Left lung (tissue), 10 donors: ENCODE results near the gene SLC6A12. TPM values are rescaled to one million over a fixed set of nuclear protein-coding genes. Genes with fewer than 3 reads are reported as not detected.

Experiments
- ATAC-seq: fragments of 200-7000 bp; cut with Tn5 transposase; one replicate; pipeline ENCODE4 v1.9.1; 2020; ENCODE audit warnings: moderate library complexity
- DNase-seq, 4 donors: peaks; one replicate each; pipeline ENCODE4 v3.0.0-alpha.2; 2013 to 2020
- H3K27ac ChIP-seq, 2 donors: fragments of 200-600 bp; sonication (generic) in 1 of 2; one replicate each; pipeline versions ENCODE4 v1.5.0 to v1.8.0; 2020 to 2021
- H3K27me3 ChIP-seq, 2 donors: fragments of 200-600 bp; sonication (generic) in 1 of 2; one replicate each; pipeline versions ENCODE4 v1.5.0 to v1.8.0; 2020 to 2021
- H3K36me3 ChIP-seq, 2 donors: fragments of 200-600 bp; sonication (generic) in 1 of 2; one replicate each; pipeline versions ENCODE4 v1.5.0 to v1.8.0; 2020 to 2021
- H3K4me1 ChIP-seq, 2 donors: fragments of 200-600 bp; one replicate each; pipeline ENCODE4 v1.8.0; 2021
- H3K4me3 ChIP-seq, 2 donors: fragments of 200-600 bp; sonication (generic) in 1 of 2; one replicate each; pipeline versions ENCODE4 v1.5.0 to v1.8.0; 2020 to 2021; ENCODE audit warnings: mild to moderate bottlenecking in 1 of 2
- H3K9me3 ChIP-seq, 2 donors: fragments of 200-600 bp; sonication (generic) in 1 of 2; one replicate each; pipeline versions ENCODE4 v1.5.0 to v1.8.0; 2020 to 2021
- CTCF ChIP-seq, 2 donors: fragments of 200-600 bp; sonication (generic) in 1 of 2; IDR thresholded peaks; one replicate each; pipeline versions ENCODE4 v1.5.0 to v1.8.0; 2021; ENCODE audit warnings: antibody characterized with exemption in 2 of 2
- intact Hi-C, 2 donors: fragments of 100-400 bp; cut with DNase I; formaldehyde crosslinking; loops; one replicate each; pipeline versions ENCODE4 v1.11.2 to v1.14.2; 2022
- polyA plus RNA-seq, 6 donors: library from polyadenylated mRNA; unstranded; fragments of 120-200 nt; gene quantifications; one replicate each; pipeline ENCODE4 v1.2.1, GENCODE V29; 2013; ENCODE audit not compliant: insufficient read length in 6 of 6
- total RNA-seq, 2 donors: library from RNA; stranded (reverse); fragmentation: NEBNext Ultra II Directional; extraction: Animal tissue kit (Norgen Biotek cat#: 25700); gene quantifications; one replicate each; pipeline ENCODE4 v1.2.1, GENCODE V29; 2021
- donor health status: DM: no; HTN: yes; CAD: no.
- donor health status: DM: no; HTN: no; CAD: no.

Gene SLC6A12
- total and polyA plus RNA-seq, 8 donors: 0.52 to 4.7 (median 0.92) TPM

DNA sequence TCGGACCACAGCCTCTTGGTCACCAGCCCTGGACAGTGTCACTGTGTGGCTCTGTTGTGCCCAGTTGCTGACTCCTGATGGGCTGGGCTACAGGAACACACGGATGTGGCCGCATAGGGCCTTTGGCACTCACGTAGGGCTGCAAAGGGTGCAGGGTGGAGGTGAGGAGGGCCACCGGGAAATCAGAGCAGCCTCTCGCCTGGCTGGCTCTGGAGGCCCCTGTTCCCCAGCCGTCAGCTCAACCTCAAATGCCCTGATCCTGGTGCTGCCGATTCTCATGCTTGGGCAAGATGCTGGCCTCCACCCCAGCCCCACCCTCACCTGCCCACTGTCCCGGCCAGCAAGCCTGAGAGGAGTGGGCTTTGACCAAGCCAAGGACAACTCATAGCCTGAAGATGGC, 59.0 kb downstream of the SLC6A12 start:
- intact Hi-C loops: no loop called here
- ATAC-seq (no peak), DNase-seq (peak in 1 of 4 donors; percentile 50)
- no peak for TF ChIP-seq CTCF (IDR thresholded peaks at IDR 0.05)
- no peaks in the 10 kb centered on the region for H3K9me3 ChIP-seq
- no peaks in the 10 kb centered on the region for H3K36me3 ChIP-seq
- H3K27ac ChIP-seq: no peak overlapping the region
- H3K27me3 ChIP-seq: peaks cover 0 to 3% of the 10 kb centered on the region in 2 donors
- H3K4me3 ChIP-seq: no peak overlapping the region
- no peaks in the 10 kb centered on the region for H3K4me1 ChIP-seq

DNA sequence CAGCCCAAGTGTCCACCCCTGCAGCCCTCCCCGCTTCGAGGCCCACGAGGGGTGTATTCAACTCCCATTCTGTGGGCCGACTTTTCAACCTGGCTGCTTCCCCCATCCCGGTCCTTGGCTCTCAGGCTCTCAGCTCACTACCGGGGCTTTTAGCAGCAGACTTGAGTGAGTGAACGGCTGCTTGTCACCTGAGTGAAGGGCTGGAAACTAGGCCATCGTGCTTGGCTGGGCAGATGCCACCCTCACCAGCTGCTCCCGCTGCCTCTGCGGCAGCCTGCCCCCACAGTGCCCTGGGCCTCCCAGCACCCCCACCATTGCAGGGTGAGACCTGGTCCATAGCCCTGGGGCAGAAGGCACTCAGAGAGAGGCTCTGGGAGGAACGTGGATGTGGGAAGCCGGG, 59.9 kb downstream of the SLC6A12 start:
- peaks cover 0 to 3% of the 10 kb centered on the region in 2 donors for H3K27me3 ChIP-seq
- no peaks in the 10 kb centered on the region for H3K36me3 ChIP-seq
- H3K27ac ChIP-seq: no peak overlapping the region
- TF ChIP-seq CTCF (IDR thresholded peaks at IDR 0.05): no peak
- no peak for DNase-seq
- ATAC-seq: no peak
- H3K4me1 ChIP-seq: no peaks in the 10 kb centered on the region
- intact Hi-C loops: no loop called here
- no peak overlapping the region for H3K4me3 ChIP-seq
- H3K9me3 ChIP-seq: no peaks in the 10 kb centered on the region

GRCh38 chr12:153080-153746, 60.7 kb downstream of the SLC6A12 start:
- ATAC-seq: peak; percentile 85
- Histone ChIP-seq H3K27me3 (peaks cover 0 to 3% of the 10 kb centered on the region in 2 donors), H3K36me3 (no peaks in the 10 kb centered on the region), H3K4me3 (no peak overlapping the region), H3K27ac (no peak overlapping the region), H3K9me3 (no peaks in the 10 kb centered on the region), H3K4me1 (no peaks in the 10 kb centered on the region)
- DNase-seq: peak in 3 of 4 donors; percentile 50 to 80 (median 55)
- intact Hi-C loops: no loop called here
- peak in 1 of 2 donors; percentile 40 for TF ChIP-seq CTCF (IDR thresholded peaks at IDR 0.05)

GRCh38 chr12:152440-152839, 61.5 kb downstream of the SLC6A12 start:
- Histone ChIP-seq H3K27ac (no peak overlapping the region), H3K36me3 (no peaks in the 10 kb centered on the region), H3K27me3 (peaks cover 0 to 3% of the 10 kb centered on the region in 2 donors), H3K4me1 (no peaks in the 10 kb centered on the region), H3K9me3 (no peaks in the 10 kb centered on the region), H3K4me3 (no peak overlapping the region)
- no peak for TF ChIP-seq CTCF (IDR thresholded peaks at IDR 0.05)
- intact Hi-C loops: no loop called here
- ATAC-seq: peak; percentile 39
- DNase-seq: no peak

DNA sequence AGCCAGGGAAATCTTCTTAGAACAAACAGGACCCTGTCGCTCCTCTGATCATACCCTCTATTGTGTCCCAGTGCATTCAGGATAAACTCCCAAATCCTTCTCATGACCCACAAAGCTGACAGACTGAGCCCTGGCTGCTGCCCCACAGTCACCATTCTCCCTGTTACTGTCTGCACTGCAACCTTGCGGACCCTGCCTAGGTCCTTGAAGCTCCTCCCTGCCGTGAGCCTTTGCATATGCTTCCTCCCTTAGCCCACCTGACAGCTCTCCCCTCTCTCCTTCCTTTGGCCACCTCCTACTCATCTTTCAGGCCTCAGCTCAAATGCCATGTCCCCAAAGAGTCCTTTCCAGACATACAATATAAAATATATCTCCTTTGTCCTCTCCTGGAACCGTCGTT, 62.4 kb downstream of the SLC6A12 start:
- intact Hi-C loops: no loop called here
- no peak for DNase-seq

More for the DNA sequence above, 62.4 kb downstream of the SLC6A12 start:
- Histone ChIP-seq H3K27me3 (peaks cover 0 to 3% of the 10 kb centered on the region in 2 donors), H3K36me3 (no peaks in the 10 kb centered on the region), H3K27ac (no peak overlapping the region), H3K9me3 (no peaks in the 10 kb centered on the region), H3K4me1 (no peaks in the 10 kb centered on the region), H3K4me3 (no peak overlapping the region)
- TF ChIP-seq CTCF (IDR thresholded peaks at IDR 0.05): no peak
- ATAC-seq: no peak
